Right lobe of liver (tissue), 6 donors: ENCODE measurements around the gene FCRL5. TPM values are rescaled to one million over a fixed set of nuclear protein-coding genes. Genes with fewer than 3 reads are reported as not detected.

Source experiments
- ATAC-seq, 4 donors: fragments of 200-7000 bp; cut with Tn5 transposase; one replicate each; pipeline ENCODE4 v1.9.1; 2020; ENCODE audit warnings: mild to moderate bottlenecking in 4 of 4, moderate library complexity in 4 of 4
- DNase-seq, 3 donors: peaks; one replicate each; pipeline ENCODE4 v3.0.0-alpha.2; 2020
- H3K27ac ChIP-seq, 3 donors: fragments of 200-600 bp; one replicate each; pipeline ENCODE4 v1.8.0; 2022
- H3K27me3 ChIP-seq, 2 donors: fragments of 200-600 bp; one replicate each; pipeline ENCODE4 v1.8.0; 2022
- H3K36me3 ChIP-seq, 4 donors: fragments of 200-600 bp; sonication (generic) in 1 of 4; one replicate each; pipeline versions ENCODE4 v1.5.1 to v1.8.0; 2017 to 2022; ENCODE audit warnings: control low read depth in 1 of 4
- H3K4me1 ChIP-seq, 4 donors: fragments of 200-600 bp; sonication (generic) in 1 of 4; one replicate each; pipeline versions ENCODE4 v1.5.1 to v1.8.0; 2017 to 2022; ENCODE audit warnings: control low read depth in 1 of 4
- H3K4me3 ChIP-seq, 3 donors: fragments of 200-600 bp; one replicate each; pipeline ENCODE4 v1.8.0; 2022
- H3K9me3 ChIP-seq, 4 donors: fragments of 200-600 bp; sonication (generic) in 1 of 4; one replicate each; pipeline versions ENCODE4 v1.5.1 to v1.8.0; 2017 to 2022; ENCODE audit warnings: control low read depth in 1 of 4
- POLR2A ChIP-seq: fragments of 450-650 bp; IDR thresholded peaks from one replicate; pipeline ENCODE4 v1.6.1; 2017; ENCODE audit warnings: antibody characterized with exemption, mild to moderate bottlenecking
- WGBS: methylation state at CpG from one replicate; pipeline ENCODE4 v1.1.6; 2018; ENCODE audit warnings: low coverage, low lambda C conversion rate; ENCODE audit not compliant: insufficient coverage; ENCODE audit errors: missing lambda C conversion rate; 5-methylcytosine and 5-hydroxymethylcytosine counted together
- intact Hi-C, 2 donors: fragments of 100-400 bp; cut with DNase I; formaldehyde crosslinking; loops; one replicate each; pipeline versions ENCODE4 v1.11.2 to v1.14.1; 2022
- total RNA-seq, 6 experiments: library from RNA; depleted of rRNA in 2 of 6; stranded (reverse); fragments of >200 nt in 2 of 6; fragmentation: NEBNext Ultra II Directional in 3 of 6; extraction: Animal tissue kit (Norgen Biotek cat#: 25700) in 3 of 6; gene quantifications; one replicate each; pipeline versions ENCODE4 v1.1.0 to v1.2.4, GENCODE V29; 2016 to 2023
- TF ChIP-seq, protein P1 (sequence below), 4 donors: fragments of 200-600 bp in 3 of 4; fragments of 450-650 bp in 1 of 4; IDR thresholded peaks; one replicate each; pipeline versions ENCODE4 v1.5.1 to v1.8.0; 2016 to 2022; ENCODE audit warnings: antibody characterized with exemption in 4 of 4, mild to moderate bottlenecking in 2 of 4
- donor health status: DM: no; HTN: yes; CAD: no.
- donor health status: DM: no; HTN: no; CAD: no.
- donor health status: DM: no; HTN: no; CAD: no.
- donor health status: DM: no; HTN: yes; CAD: no.
- donor health status: DM: no; HTN: yes; CAD: no.

FCRL5 gene
- total RNA-seq, 6 experiments from 2014 or later, result 0.15 to 0.61 (median 0.29) TPM

DNA sequence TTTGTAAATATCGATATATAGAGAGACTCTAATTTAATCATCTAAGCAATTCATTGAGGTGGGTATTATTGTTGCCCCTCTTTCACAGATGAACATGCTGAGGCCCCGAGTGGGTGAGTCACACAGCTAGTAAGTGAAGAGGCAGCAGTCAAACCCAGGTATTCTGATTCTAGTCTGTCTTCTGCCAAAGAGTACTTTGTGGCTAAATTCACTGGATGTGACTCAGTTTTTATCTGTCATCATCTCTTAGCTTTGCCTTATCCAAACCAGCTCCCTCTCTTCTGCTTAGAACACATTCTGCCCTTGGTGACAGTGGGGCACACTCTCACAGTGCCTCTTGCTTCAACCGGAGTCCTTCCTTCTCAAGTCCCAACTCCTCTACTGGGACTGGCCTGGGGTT is 11.5 kb downstream of the FCRL5 start:
- H3K27me3 ChIP-seq, result no peaks in the 10 kb centered on the region
- no peaks in the 10 kb centered on the region for H3K4me1 ChIP-seq
- ATAC-seq (no peak), DNase-seq (no peak)
- TF ChIP-seq, protein P1, sequence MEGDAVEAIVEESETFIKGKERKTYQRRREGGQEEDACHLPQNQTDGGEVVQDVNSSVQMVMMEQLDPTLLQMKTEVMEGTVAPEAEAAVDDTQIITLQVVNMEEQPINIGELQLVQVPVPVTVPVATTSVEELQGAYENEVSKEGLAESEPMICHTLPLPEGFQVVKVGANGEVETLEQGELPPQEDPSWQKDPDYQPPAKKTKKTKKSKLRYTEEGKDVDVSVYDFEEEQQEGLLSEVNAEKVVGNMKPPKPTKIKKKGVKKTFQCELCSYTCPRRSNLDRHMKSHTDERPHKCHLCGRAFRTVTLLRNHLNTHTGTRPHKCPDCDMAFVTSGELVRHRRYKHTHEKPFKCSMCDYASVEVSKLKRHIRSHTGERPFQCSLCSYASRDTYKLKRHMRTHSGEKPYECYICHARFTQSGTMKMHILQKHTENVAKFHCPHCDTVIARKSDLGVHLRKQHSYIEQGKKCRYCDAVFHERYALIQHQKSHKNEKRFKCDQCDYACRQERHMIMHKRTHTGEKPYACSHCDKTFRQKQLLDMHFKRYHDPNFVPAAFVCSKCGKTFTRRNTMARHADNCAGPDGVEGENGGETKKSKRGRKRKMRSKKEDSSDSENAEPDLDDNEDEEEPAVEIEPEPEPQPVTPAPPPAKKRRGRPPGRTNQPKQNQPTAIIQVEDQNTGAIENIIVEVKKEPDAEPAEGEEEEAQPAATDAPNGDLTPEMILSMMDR (IDR thresholded peaks at IDR 0.05), result no peak
- TF ChIP-seq POLR2A, result no peak
- no peak overlapping the region for H3K4me3 ChIP-seq
- H3K27ac ChIP-seq, result no peak overlapping the region
- H3K36me3 ChIP-seq, result no peaks in the 10 kb centered on the region
- intact Hi-C loops, result no loop called here
- 52% methylated on average over 3 of the region's 3 CpGs for WGBS
- H3K9me3 ChIP-seq, result no peaks in the 10 kb centered on the region

DNA sequence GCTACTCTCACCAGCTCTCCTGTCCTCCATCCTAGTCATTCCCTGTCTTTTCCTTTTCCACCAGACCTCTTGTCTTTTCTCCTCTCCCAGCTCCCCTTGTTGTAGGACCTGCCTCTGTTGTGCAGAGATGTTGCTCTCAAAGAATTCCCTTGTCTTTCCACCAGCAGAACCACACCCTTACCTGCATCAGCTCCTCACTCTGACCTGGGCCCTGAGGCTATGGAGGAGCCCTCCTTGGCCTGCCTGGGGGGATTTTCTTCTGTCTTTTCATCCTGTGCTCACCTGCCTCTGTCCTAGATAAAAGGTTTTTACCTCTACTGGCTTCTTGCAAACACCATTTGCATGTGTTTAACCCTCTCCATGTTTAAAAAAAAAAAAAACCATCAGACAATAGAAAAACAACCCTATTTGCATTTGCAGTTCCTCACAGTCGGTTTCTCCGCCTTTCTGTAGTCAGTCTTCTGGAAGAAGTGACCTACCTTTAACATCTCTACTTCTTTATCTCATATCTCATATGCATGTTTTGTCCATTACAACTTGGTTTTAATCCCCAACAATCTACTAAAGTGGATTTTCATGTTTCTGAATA is 12.1 kb downstream of the FCRL5 start:
- Histone ChIP-seq H3K36me3 (no peaks in the 10 kb centered on the region), H3K4me3 (no peak overlapping the region), H3K27me3 (no peaks in the 10 kb centered on the region), H3K27ac (no peak overlapping the region), H3K4me1 (no peaks in the 10 kb centered on the region), H3K9me3 (no peaks in the 10 kb centered on the region)
- intact Hi-C loops, result no loop called here
- 11% methylated on average over 2 of the region's 2 CpGs for WGBS
- DNase-seq, result no peak
- no peak for ATAC-seq
- no peak for TF ChIP-seq POLR2A
- TF ChIP-seq, protein P1 (IDR thresholded peaks at IDR 0.05), result no peak

DNA sequence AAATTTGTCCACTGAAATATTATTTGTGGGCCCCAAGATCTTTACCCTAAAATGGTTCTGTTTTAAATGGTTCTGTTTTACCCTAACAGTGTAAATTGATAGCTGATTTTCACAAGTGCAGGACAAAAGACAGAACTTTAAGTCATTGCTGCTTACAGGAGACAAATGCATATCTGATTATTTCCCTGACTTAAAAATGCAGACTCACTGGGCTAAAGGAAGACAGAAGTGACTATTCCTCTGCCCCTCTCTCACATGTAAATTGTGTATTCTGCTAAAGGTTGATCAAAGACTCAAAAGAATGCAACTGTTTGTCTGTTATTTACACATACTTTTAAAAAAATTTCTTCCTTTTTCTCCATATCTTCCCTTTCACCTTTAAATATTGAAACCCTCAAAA is 12.7 kb downstream of the FCRL5 start:
- intact Hi-C loops, result no loop called here
- ATAC-seq, result no peak

DNA sequence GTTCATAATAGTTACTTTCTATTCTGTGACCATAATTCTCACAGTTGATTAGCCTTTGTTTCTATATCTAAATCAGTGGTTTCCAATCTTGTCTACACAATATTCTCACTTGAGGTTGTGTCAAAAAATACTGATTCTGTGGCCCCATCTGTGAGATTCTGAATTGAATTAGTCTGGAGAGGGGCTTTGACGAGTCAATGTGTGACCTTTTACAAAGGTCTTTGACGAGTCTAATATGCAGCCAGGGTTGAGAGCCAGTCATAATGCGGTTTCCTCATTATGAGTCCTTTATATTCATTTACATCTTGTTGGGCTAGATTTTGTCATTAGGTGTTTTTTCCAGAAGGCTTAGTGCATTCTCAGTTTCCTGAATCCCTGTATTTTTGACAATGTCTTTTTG is 19.7 kb downstream of the FCRL5 start:
- Histone ChIP-seq H3K4me1 (no peaks in the 10 kb centered on the region), H3K27me3 (no peaks in the 10 kb centered on the region), H3K9me3 (no peaks in the 10 kb centered on the region), H3K36me3 (no peaks in the 10 kb centered on the region), H3K4me3 (no peak overlapping the region), H3K27ac (no peak overlapping the region)
- no peak for TF ChIP-seq POLR2A
- TF ChIP-seq, protein P1 (IDR thresholded peaks at IDR 0.05), result no peak
- DNase-seq (no peak), ATAC-seq (no peak)
- 65% methylated on average over 3 of the region's 3 CpGs for WGBS
- intact Hi-C loops, result no loop called here

More for the DNA sequence above, 12.7 kb downstream of the FCRL5 start:
- Histone ChIP-seq H3K9me3 (no peaks in the 10 kb centered on the region), H3K4me3 (no peak overlapping the region), H3K27me3 (no peaks in the 10 kb centered on the region), H3K4me1 (no peaks in the 10 kb centered on the region), H3K27ac (no peak overlapping the region), H3K36me3 (no peaks in the 10 kb centered on the region)
- no peak for DNase-seq
- TF ChIP-seq POLR2A, result no peak
- TF ChIP-seq, protein P1 (IDR thresholded peaks at IDR 0.05), result no peak
